ENCODE data around the gene MCF2L.

Gene MCF2L

GRCh38 chr13:113013878-113014751 is 45.1 kb downstream of the MCF2L start:
- no peak for DNase-seq (ENCODE audit: low spot score)

GRCh38 chr13:113014752-113015745 is 46.0 kb downstream of the MCF2L start:
- DNase-seq (ENCODE audit: low spot score): no peak

GRCh38 chr13:113015826-113016525 is 47.0 kb downstream of the MCF2L start:
- DNase-seq (ENCODE audit: low spot score): no peak

- no peak for DNase-seq (ENCODE audit: low spot score)
Observed at GRCh38 chr13:113016526-113017295, 47.7 kb downstream of the MCF2L start.

GRCh38 chr13:113017506-113018215 is 48.6 kb downstream of the MCF2L start:
- no peak for DNase-seq (ENCODE audit: low spot score)

GRCh38 chr13:113018676-113019465 is 49.9 kb downstream of the MCF2L start:
- DNase-seq (ENCODE audit: low spot score): no peak

- no peak for DNase-seq (ENCODE audit: low spot score)
Observed at GRCh38 chr13:113020323-113021080, 51.5 kb downstream of the MCF2L start.

- DNase-seq (ENCODE audit: low spot score): no peak
Observed at GRCh38 chr13:113021391-113021790, 52.4 kb downstream of the MCF2L start.

- no peak for DNase-seq (ENCODE audit: low spot score)
Observed at GRCh38 chr13:113021811-113022210, 52.8 kb downstream of the MCF2L start.

GRCh38 chr13:113022391-113022744 is 53.4 kb downstream of the MCF2L start:
- DNase-seq (ENCODE audit: low spot score): no peak

GRCh38 chr13:113022745-113023574 is 53.9 kb downstream of the MCF2L start:
- DNase-seq (ENCODE audit: low spot score): no peak

GRCh38 chr13:113023694-113024430 is 54.8 kb downstream of the MCF2L start:
- no peak for DNase-seq (ENCODE audit: low spot score)

GRCh38 chr13:113024466-113024865 is 55.5 kb downstream of the MCF2L start:
- no peak for DNase-seq (ENCODE audit: low spot score)

GRCh38 chr13:113026391-113026910 is 57.4 kb downstream of the MCF2L start:
- DNase-seq (ENCODE audit: low spot score): no peak

GRCh38 chr13:113027095-113027494 is 58.1 kb downstream of the MCF2L start:
- DNase-seq (ENCODE audit: low spot score): no peak

- no peak for DNase-seq (ENCODE audit: low spot score)
Observed at GRCh38 chr13:113027566-113027965, 58.6 kb downstream of the MCF2L start.
